SK-N-SH (cell line): ENCODE results near the gene NT5C1A.

Source experiments
- CTCF ChIP-seq: fragments of 200-600 bp; sonication (generic); IDR thresholded peaks from 2 replicates; pipeline ENCODE4 v1.6.1; 2017; ENCODE audit warnings: antibody characterized with exemption, mild to moderate bottlenecking, moderate library complexity
- ELF1 ChIP-seq: IDR thresholded peaks from 2 replicates; pipeline ENCODE4 v1.4.0; 2012
- SIN3A ChIP-seq: IDR thresholded peaks from 2 replicates; pipeline ENCODE4 v1.6.1; 2012; ENCODE audit warnings: low read depth, mild to moderate bottlenecking, low read length, moderate library complexity, borderline replicate concordance

GRCh38 chr1:39625462-39626273, 46.2 kb downstream of the NT5C1A start:
- no peak for TF ChIP-seq ELF1
- TF ChIP-seq SIN3A = no peak
- TF ChIP-seq CTCF = no peak
